ENCODE data around the gene HES6.

The HES6 gene

GRCh38 chr2:238231251-238231793 is 8.5 kb downstream of the HES6 start:
- DNase-seq: no peak

GRCh38 chr2:238230699-238231098 is 9.1 kb downstream of the HES6 start:
- no peak for DNase-seq

GRCh38 chr2:238228700-238229099 is 11.1 kb downstream of the HES6 start:
- no peak for DNase-seq

- no peak for DNase-seq
Observed at GRCh38 chr2:238227587-238228032, 12.2 kb downstream of the HES6 start.

GRCh38 chr2:238226698-238227586 is 12.9 kb downstream of the HES6 start:
- no peak for DNase-seq

- DNase-seq: no peak
Observed at GRCh38 chr2:238225911-238226697, 13.7 kb downstream of the HES6 start.

GRCh38 chr2:238225121-238225520 is 14.7 kb downstream of the HES6 start:
- DNase-seq: no peak

- DNase-seq: no peak
Observed at GRCh38 chr2:238224356-238225035, 15.3 kb downstream of the HES6 start.

- DNase-seq: peak; percentile 91
Observed at GRCh38 chr2:238220892-238221521, 18.8 kb downstream of the HES6 start.

GRCh38 chr2:238220274-238220891 is 19.5 kb downstream of the HES6 start:
- DNase-seq: no peak

GRCh38 chr2:238216651-238217184 is 23.1 kb downstream of the HES6 start:
- DNase-seq: no peak

GRCh38 chr2:238207006-238207405 is 32.8 kb downstream of the HES6 start:
- DNase-seq: no peak

GRCh38 chr2:238203973-238204683 is 35.7 kb downstream of the HES6 start:
- DNase-seq: no peak

GRCh38 chr2:238203094-238203972 is 36.5 kb downstream of the HES6 start, which contains the start of gene ILKAP:
Gene ILKAP (minus strand): TSS chr2:238203695. CDS start chr2:238203553, 142 bp downstream.
- peak; percentile 77 for DNase-seq

- DNase-seq: no peak
Observed at GRCh38 chr2:238202326-238203093, 37.3 kb downstream of the HES6 start.

GRCh38 chr2:238190445-238190844 is 49.4 kb downstream of the HES6 start:
- no peak for DNase-seq

Measured in NCI-H510A treated with DMSO at 0.1 percent for 48 hours (cell line).